HS-27A (cell line): ENCODE measurements around the gene LBHD2.

Source experiments
- DNase-seq: peaks from one replicate; pipeline ENCODE4 v3.0.0-alpha.2; 2012; ENCODE audit warnings: low read depth, missing footprints

LBHD2 gene

GRCh38 chr14:103132381-103133209, 48.6 kb downstream of the LBHD2 start:
- DNase-seq = no peak

GRCh38 chr14:103133210-103134140, 49.5 kb downstream of the LBHD2 start:
- no peak for DNase-seq

- DNase-seq = no peak
Measured at GRCh38 chr14:103134405-103134804, 50.4 kb downstream of the LBHD2 start.

GRCh38 chr14:103134919-103135318, 50.9 kb downstream of the LBHD2 start:
- no peak for DNase-seq

GRCh38 chr14:103135333-103136260, 51.6 kb downstream of the LBHD2 start:
- no peak for DNase-seq

- DNase-seq = no peak
Measured at GRCh38 chr14:103136388-103137271, 52.6 kb downstream of the LBHD2 start.

GRCh38 chr14:103137689-103138300, 53.8 kb downstream of the LBHD2 start:
- no peak for DNase-seq

- DNase-seq = no peak
Measured at GRCh38 chr14:103138301-103139131, 54.5 kb downstream of the LBHD2 start.

GRCh38 chr14:103139132-103140025, 55.4 kb downstream of the LBHD2 start:
- no peak for DNase-seq
